Caco-2 (cell line): Measurements from ENCODE around the gene ZNF207. TPM values are rescaled to one million over a fixed set of nuclear protein-coding genes. Genes with fewer than 3 reads are reported as not detected.

Experiments used
- BruUV-seq: library from RNA; stranded (reverse); fragments of 400-500 nt; replicated peaks from 2 replicates; lab custom pipeline; 2021; lab: Mats Ljungman, UMichigan
- CTCF ChIA-PET: fragments of 300-600 bp; sonication (Branson Sonifier 250); formaldehyde crosslinking; loops from one replicate; lab custom pipeline; 2022; ENCODE audit warnings: antibody characterized with exemption; lab: Charles Lee
- POLR2A ChIA-PET: fragments of 300-600 bp; sonication (Branson Sonifier 250); formaldehyde crosslinking; loops from one replicate; lab custom pipeline; 2022; ENCODE audit warnings: antibody characterized with exemption; lab: Charles Lee
- DNase-seq, 2 experiments: peaks; one replicate each; pipeline versions ENCODE4 v3.0.0 to v3.0.0-alpha.2; 2020 to 2022
- H3K27me3 ChIP-seq: replicated peaks from 2 replicates; pipeline ENCODE4 v1.6.0; 2011; ENCODE audit warnings: low read length; ENCODE audit not compliant: control insufficient read depth, insufficient read depth
- H3K36me3 ChIP-seq: 2 replicates; pipeline ENCODE4 v1.5.1; 2011; ENCODE audit warnings: low read length; ENCODE audit not compliant: control insufficient read depth, insufficient read depth
- H3K4me1 ChIP-seq: fragments of 250-450 bp; sonication (Bioruptor Pico); 2 replicates; pipeline ENCODE4 v1.5.1; 2020; ENCODE audit warnings: mild to moderate bottlenecking
- H3K4me3 ChIP-seq: 2 replicates; pipeline ENCODE4 v1.5.1; 2011; ENCODE audit warnings: low read depth, mild to moderate bottlenecking, control low read depth, low read length
- H3K9me3 ChIP-seq: fragments of 250-450 bp; sonication (Bioruptor Pico); 2 replicates; pipeline ENCODE4 v1.5.1; 2020; ENCODE audit warnings: mild to moderate bottlenecking, moderate library complexity
- H3K27ac Mint-ChIP-seq: one replicate; pipeline ENCODE4 v1.8.0; 2022; ENCODE audit warnings: mixed read lengths; ENCODE audit not compliant: unreplicated experiment
- H3K27me3 Mint-ChIP-seq: one replicate; pipeline ENCODE4 v1.8.0; 2022; ENCODE audit warnings: mixed read lengths; ENCODE audit not compliant: insufficient read depth, unreplicated experiment
- H3K36me3 Mint-ChIP-seq: one replicate; pipeline ENCODE4 v1.8.0; 2022; ENCODE audit warnings: mild to moderate bottlenecking, mixed read lengths; ENCODE audit not compliant: insufficient read depth, unreplicated experiment
- H3K4me1 Mint-ChIP-seq: one replicate; pipeline ENCODE4 v1.8.0; 2022; ENCODE audit warnings: low read depth, mixed read lengths; ENCODE audit not compliant: unreplicated experiment
- H3K4me3 Mint-ChIP-seq: one replicate; pipeline ENCODE4 v1.8.0; 2022; ENCODE audit warnings: mild to moderate bottlenecking, moderate library complexity, mixed read lengths; ENCODE audit not compliant: unreplicated experiment
- H3K9me3 Mint-ChIP-seq: one replicate; pipeline ENCODE4 v1.8.0; 2022; ENCODE audit warnings: mixed read lengths; ENCODE audit not compliant: unreplicated experiment
- intact Hi-C: fragments of 100-400 bp; cut with micrococcal nuclease; formaldehyde crosslinking; loops from one replicate; pipeline ENCODE4 v1.10.0; 2022; ENCODE audit not compliant: unreplicated experiment
- microRNA-seq: library from miRNA; unstranded; fragments of <30 nt; microRNA quantifications from one replicate; pipeline ENCODE4 v1.2.0, GENCODE V29; 2022
- total RNA-seq: library from RNA; stranded (reverse); gene quantifications from 2 replicates; pipeline ENCODE4 v1.2.3, GENCODE V29; 2022
- TF ChIP-seq, protein P1 (sequence below), 2 experiments: fragments of 200-600 bp in 1 of 2; IDR thresholded peaks; 1 replicate in 1 of 2; 2 replicates in 1 of 2; pipeline versions ENCODE4 v1.5.1 to v1.8.0; 2011 to 2022; ENCODE audit warnings: antibody characterized with exemption in 1 of 2, control low read depth in 1 of 2, inconsistent platforms in 1 of 2, low read depth in 1 of 2, low read length in 1 of 2, mild to moderate bottlenecking in 1 of 2, moderate library complexity in 1 of 2; ENCODE audit not compliant: insufficient read depth in 1 of 2, severe bottlenecking in 1 of 2, unreplicated experiment in 1 of 2

The ZNF207 gene
- total RNA-seq, 1 experiment from 2014 or later, result 211 TPM

DNA sequence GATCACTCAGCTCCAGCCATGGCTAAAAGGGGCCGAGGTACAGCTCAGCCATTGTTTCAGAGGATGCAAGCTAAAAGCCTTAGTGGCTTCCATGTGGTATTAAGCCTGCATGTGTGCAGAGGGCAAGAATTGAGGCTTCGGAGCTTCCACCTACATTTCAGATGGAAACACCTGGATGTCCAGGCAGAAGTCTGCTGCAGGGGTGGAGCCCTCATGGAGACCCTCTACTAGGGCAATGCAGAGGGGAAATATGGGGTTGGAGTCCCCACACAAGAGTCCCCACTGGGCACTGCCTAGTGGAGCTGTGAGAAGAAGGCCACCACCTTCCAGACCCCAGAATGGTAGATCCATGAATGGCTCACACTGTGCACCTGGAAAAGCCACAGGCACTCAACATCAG is 79.6 kb downstream of the ZNF207 start:
- H3K27me3 ChIP-seq, result no peaks in the 10 kb centered on the region
- Mint-ChIP-seq H3K27ac (no peak overlapping the region), H3K27me3 (no peaks in the 10 kb centered on the region), H3K4me1 (no peaks in the 10 kb centered on the region), H3K36me3 (no peaks in the 10 kb centered on the region), H3K9me3 (peaks cover 35% of the 10 kb centered on the region), H3K4me3 (no peak overlapping the region)
- no peaks in the 10 kb centered on the region for H3K4me1 ChIP-seq
- TF ChIP-seq, protein P1, sequence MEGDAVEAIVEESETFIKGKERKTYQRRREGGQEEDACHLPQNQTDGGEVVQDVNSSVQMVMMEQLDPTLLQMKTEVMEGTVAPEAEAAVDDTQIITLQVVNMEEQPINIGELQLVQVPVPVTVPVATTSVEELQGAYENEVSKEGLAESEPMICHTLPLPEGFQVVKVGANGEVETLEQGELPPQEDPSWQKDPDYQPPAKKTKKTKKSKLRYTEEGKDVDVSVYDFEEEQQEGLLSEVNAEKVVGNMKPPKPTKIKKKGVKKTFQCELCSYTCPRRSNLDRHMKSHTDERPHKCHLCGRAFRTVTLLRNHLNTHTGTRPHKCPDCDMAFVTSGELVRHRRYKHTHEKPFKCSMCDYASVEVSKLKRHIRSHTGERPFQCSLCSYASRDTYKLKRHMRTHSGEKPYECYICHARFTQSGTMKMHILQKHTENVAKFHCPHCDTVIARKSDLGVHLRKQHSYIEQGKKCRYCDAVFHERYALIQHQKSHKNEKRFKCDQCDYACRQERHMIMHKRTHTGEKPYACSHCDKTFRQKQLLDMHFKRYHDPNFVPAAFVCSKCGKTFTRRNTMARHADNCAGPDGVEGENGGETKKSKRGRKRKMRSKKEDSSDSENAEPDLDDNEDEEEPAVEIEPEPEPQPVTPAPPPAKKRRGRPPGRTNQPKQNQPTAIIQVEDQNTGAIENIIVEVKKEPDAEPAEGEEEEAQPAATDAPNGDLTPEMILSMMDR (IDR thresholded peaks at IDR 0.05; ENCODE audit: insufficient read depth in 1 of 2, low read depth in 1 of 2, low read length in 1 of 2, severe bottlenecking in 1 of 2, unreplicated experiment in 1 of 2), result no peak
- H3K9me3 ChIP-seq, result peaks cover 20% of the 10 kb centered on the region
- peak in 1 of 2 experiments; percentile 15 for DNase-seq
- intact Hi-C loops, result no loop called here
- CTCF ChIA-PET, result interaction anchor here (1.0 kb wide), 1 partner anchor 15 kb away, joined by 3 read pairs; the partner anchor contains the start of gene PSMD11
- no peak overlapping the region for H3K4me3 ChIP-seq
- no peaks in the 10 kb centered on the region for H3K36me3 ChIP-seq
- POLR2A ChIA-PET, result interaction anchor here (0.6 kb wide), 1 partner anchor 11 kb away, joined by 3 read pairs; no protein-coding TSS in a partner anchor
- BruUV-seq, result no TSS peak

Small RNAs within 50 kb of the gene (microRNA-seq; reads per million reads assigned to microRNA genes)
- 0.56 reads per million for gene MIR632

Other genes starting within 250 kb of the ZNF207 start
- 31.8 and 33.3 TPM in 2 replicates for gene RHOT1, start 207.7 kb upstream of the ZNF207 start, total RNA-seq
- 0.09 TPM in 1 of 2 replicates, not detected in the other for gene RHBDL3, start 84.3 kb upstream of the ZNF207 start, total RNA-seq
- 22.7 and 26.1 TPM in 2 replicates for gene C17orf75, start 8.0 kb upstream of the ZNF207 start, total RNA-seq
- 198 and 208 TPM in 2 replicates for gene PSMD11, start 94.4 kb downstream of the ZNF207 start, total RNA-seq
- gene CDK5R1, start 136.8 kb downstream of the ZNF207 start, total RNA-seq, result 6.6 and 7.3 TPM in 2 replicates